Right lobe of liver (tissue), 6 donors: Measurements from ENCODE around the gene CYP3A4. TPM values are rescaled to one million over a fixed set of nuclear protein-coding genes. Genes with fewer than 3 reads are reported as not detected.

ENCODE experiments used
- ATAC-seq, 4 donors: fragments of 200-7000 bp; cut with Tn5 transposase; one replicate each; pipeline ENCODE4 v1.9.1; 2020; ENCODE audit warnings: mild to moderate bottlenecking in 4 of 4, moderate library complexity in 4 of 4
- DNase-seq, 3 donors: peaks; one replicate each; pipeline ENCODE4 v3.0.0-alpha.2; 2020
- H3K27ac ChIP-seq, 3 donors: fragments of 200-600 bp; one replicate each; pipeline ENCODE4 v1.8.0; 2022
- H3K27me3 ChIP-seq, 2 donors: fragments of 200-600 bp; one replicate each; pipeline ENCODE4 v1.8.0; 2022
- H3K36me3 ChIP-seq, 4 donors: fragments of 200-600 bp; sonication (generic) in 1 of 4; one replicate each; pipeline versions ENCODE4 v1.5.1 to v1.8.0; 2017 to 2022; ENCODE audit warnings: control low read depth in 1 of 4
- H3K4me1 ChIP-seq, 4 donors: fragments of 200-600 bp; sonication (generic) in 1 of 4; one replicate each; pipeline versions ENCODE4 v1.5.1 to v1.8.0; 2017 to 2022; ENCODE audit warnings: control low read depth in 1 of 4
- H3K4me3 ChIP-seq, 3 donors: fragments of 200-600 bp; one replicate each; pipeline ENCODE4 v1.8.0; 2022
- H3K9me3 ChIP-seq, 4 donors: fragments of 200-600 bp; sonication (generic) in 1 of 4; one replicate each; pipeline versions ENCODE4 v1.5.1 to v1.8.0; 2017 to 2022; ENCODE audit warnings: control low read depth in 1 of 4
- POLR2A ChIP-seq: fragments of 450-650 bp; IDR thresholded peaks from one replicate; pipeline ENCODE4 v1.6.1; 2017; ENCODE audit warnings: antibody characterized with exemption, mild to moderate bottlenecking
- WGBS: methylation state at CpG from one replicate; pipeline ENCODE4 v1.1.6; 2018; ENCODE audit warnings: low coverage, low lambda C conversion rate; ENCODE audit not compliant: insufficient coverage; ENCODE audit errors: missing lambda C conversion rate; 5-methylcytosine and 5-hydroxymethylcytosine counted together
- intact Hi-C, 2 donors: fragments of 100-400 bp; cut with DNase I; formaldehyde crosslinking; loops; one replicate each; pipeline versions ENCODE4 v1.11.2 to v1.14.1; 2022
- small RNA-seq, 2 experiments: library from RNA; depleted of rRNA; stranded (forward); fragments of <200 nt; gene quantifications; one replicate each; pipeline ENCODE3, GENCODE V24; 2016
- total RNA-seq, 6 experiments: library from RNA; depleted of rRNA in 2 of 6; stranded (reverse); fragments of >200 nt in 2 of 6; fragmentation: NEBNext Ultra II Directional in 3 of 6; extraction: Animal tissue kit (Norgen Biotek cat#: 25700) in 3 of 6; gene quantifications; one replicate each; pipeline versions ENCODE4 v1.1.0 to v1.2.4, GENCODE V29; 2016 to 2023
- TF ChIP-seq, protein P1 (sequence below), 4 donors: fragments of 200-600 bp in 3 of 4; fragments of 450-650 bp in 1 of 4; IDR thresholded peaks; one replicate each; pipeline versions ENCODE4 v1.5.1 to v1.8.0; 2016 to 2022; ENCODE audit warnings: antibody characterized with exemption in 4 of 4, mild to moderate bottlenecking in 2 of 4
- donor health status: DM: no; HTN: yes; CAD: no.
- donor health status: DM: no; HTN: no; CAD: no.
- donor health status: DM: no; HTN: no; CAD: no.
- donor health status: DM: no; HTN: yes; CAD: no.
- donor health status: DM: no; HTN: yes; CAD: no.

CYP3A4 gene
- total RNA-seq, 6 experiments from 2014 or later, result 443 to 12,747 (median 1,120) TPM

DNA sequence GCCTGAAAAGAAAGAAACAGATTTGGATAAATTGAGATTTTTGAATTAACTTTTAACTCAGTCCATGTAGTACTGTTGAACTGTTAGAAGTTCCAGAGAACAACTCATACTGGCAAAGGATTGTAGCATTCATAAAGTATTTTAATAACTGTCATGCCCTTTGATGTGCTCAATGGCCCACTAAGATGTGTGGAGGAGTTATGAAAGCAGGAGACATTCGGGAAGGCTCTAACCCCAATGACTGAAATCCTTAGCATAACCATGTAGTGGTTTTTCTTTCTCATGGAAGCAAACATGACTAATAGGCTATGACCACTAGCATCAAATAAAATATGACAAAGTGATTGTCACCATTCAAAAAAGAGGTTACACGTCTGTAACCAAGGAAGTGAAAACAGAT is 74.7 kb downstream of the CYP3A4 start:
- TF ChIP-seq POLR2A, result no peak
- TF ChIP-seq, protein P1, sequence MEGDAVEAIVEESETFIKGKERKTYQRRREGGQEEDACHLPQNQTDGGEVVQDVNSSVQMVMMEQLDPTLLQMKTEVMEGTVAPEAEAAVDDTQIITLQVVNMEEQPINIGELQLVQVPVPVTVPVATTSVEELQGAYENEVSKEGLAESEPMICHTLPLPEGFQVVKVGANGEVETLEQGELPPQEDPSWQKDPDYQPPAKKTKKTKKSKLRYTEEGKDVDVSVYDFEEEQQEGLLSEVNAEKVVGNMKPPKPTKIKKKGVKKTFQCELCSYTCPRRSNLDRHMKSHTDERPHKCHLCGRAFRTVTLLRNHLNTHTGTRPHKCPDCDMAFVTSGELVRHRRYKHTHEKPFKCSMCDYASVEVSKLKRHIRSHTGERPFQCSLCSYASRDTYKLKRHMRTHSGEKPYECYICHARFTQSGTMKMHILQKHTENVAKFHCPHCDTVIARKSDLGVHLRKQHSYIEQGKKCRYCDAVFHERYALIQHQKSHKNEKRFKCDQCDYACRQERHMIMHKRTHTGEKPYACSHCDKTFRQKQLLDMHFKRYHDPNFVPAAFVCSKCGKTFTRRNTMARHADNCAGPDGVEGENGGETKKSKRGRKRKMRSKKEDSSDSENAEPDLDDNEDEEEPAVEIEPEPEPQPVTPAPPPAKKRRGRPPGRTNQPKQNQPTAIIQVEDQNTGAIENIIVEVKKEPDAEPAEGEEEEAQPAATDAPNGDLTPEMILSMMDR (IDR thresholded peaks at IDR 0.05), result no peak
- DNase-seq (no peak), ATAC-seq (no peak)
- no peaks in the 10 kb centered on the region for H3K27me3 ChIP-seq
- H3K4me1 ChIP-seq, result no peaks in the 10 kb centered on the region
- 100% methylated on average over 2 of the region's 2 CpGs for WGBS
- peaks cover 0 to 50% (median 3%) of the 10 kb centered on the region in 4 donors for H3K36me3 ChIP-seq
- no peak overlapping the region for H3K27ac ChIP-seq
- intact Hi-C loops, result no loop called here
- no peak overlapping the region for H3K4me3 ChIP-seq
- no peaks in the 10 kb centered on the region for H3K9me3 ChIP-seq

DNA sequence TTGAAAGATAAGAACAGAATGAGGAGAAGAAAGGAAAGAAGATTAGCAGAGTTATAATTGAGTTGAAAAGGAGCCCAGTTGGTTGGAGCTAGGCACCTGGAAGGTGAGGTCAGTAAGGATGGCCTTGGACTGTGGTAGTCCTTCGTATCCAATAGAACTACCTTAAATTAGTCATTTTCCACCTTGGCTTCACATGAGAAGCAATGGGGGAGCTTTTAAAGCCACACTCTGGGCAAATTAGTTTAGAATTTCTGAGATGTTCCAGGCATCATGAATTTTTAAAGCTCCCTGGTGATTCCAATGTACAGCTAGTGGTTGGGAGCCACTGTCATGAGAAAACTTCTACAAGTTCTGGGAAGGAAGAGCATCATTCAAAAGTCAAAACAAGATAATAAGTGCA is 76.9 kb downstream of the CYP3A4 start:
- DNase-seq (no peak), ATAC-seq (no peak)
- intact Hi-C loops, result no loop called here
- no peak for TF ChIP-seq POLR2A
- TF ChIP-seq, protein P1 (IDR thresholded peaks at IDR 0.05), result no peak
- no peaks in the 10 kb centered on the region for H3K9me3 ChIP-seq
- H3K36me3 ChIP-seq, result peaks cover 0 to 39% (median 3%) of the 10 kb centered on the region in 4 donors
- H3K27me3 ChIP-seq, result no peaks in the 10 kb centered on the region
- H3K27ac ChIP-seq, result no peak overlapping the region
- no peaks in the 10 kb centered on the region for H3K4me1 ChIP-seq
- H3K4me3 ChIP-seq, result no peak overlapping the region
- WGBS, result 91% methylated on average over 1 of the region's 1 CpG

Small RNA genes lying within 50 kb of the gene (small RNA-seq; reads per million reads assigned to genes)
- gene CYP3A137P, result 0 reads per million in 2 experiments

Other genes starting within 250 kb of the CYP3A4 start
- gene FAM200A, start 232.1 kb downstream of the CYP3A4 start, total RNA-seq, result 1 to 10 TPM; 1.4 to 3.4 (median 2.3) TPM
- 10 to 100 TPM; 21.5 to 44.4 (median 26.0) TPM for gene ZNF655, start 225.5 kb downstream of the CYP3A4 start, total RNA-seq
- 1 to 10 TPM in 1 of 6 experiments, under 1 TPM in 3, not detected in 2; 0.25 to 1.4 (median 0.29) TPM for gene TMEM225B, start 185.9 kb downstream of the CYP3A4 start, total RNA-seq
- gene ZSCAN25, start 167.2 kb downstream of the CYP3A4 start, total RNA-seq, result 1 to 10 TPM; 4.5 to 7.4 (median 6.0) TPM
- gene CYP3A5, start 104.2 kb downstream of the CYP3A4 start, total RNA-seq, result 100 to 1,000 TPM; 307 to 774 (median 646) TPM
- 100 to 1,000 TPM in 4 of 6 experiments, 10 to 100 TPM in 2; 19.8 to 623 (median 340) TPM for gene CYP3A7, start 49.0 kb downstream of the CYP3A4 start, total RNA-seq
- gene CYP3A43, start 43.8 kb upstream of the CYP3A4 start, total RNA-seq, result 100 to 1,000 TPM in 1 of 6 experiments, 10 to 100 TPM in 3, 1 to 10 TPM in 2; 4.9 to 132 (median 22.5) TPM
- not detected for gene OR2AE1, start 92.8 kb upstream of the CYP3A4 start, total RNA-seq
- 10 to 100 TPM; 13.3 to 22.6 (median 16.3) TPM for gene TRIM4, start 135.3 kb upstream of the CYP3A4 start, total RNA-seq
- under 1 TPM; 0.17 to 0.86 (median 0.44) TPM for gene GJC3, start 145.4 kb upstream of the CYP3A4 start, total RNA-seq
- 1,000 to 10,000 TPM in 4 of 6 experiments, 100 to 1,000 TPM in 2; 762 to 2,105 (median 1,328) TPM for gene AZGP1, start 191.8 kb upstream of the CYP3A4 start, total RNA-seq
- gene ZKSCAN1, start 231.4 kb upstream of the CYP3A4 start, total RNA-seq, result 100 to 1,000 TPM in 2 of 6 experiments, 10 to 100 TPM in 4; 24.5 to 147 (median 80.1) TPM